ENCODE results near the gene MCM7. TPM values are rescaled to one million over a fixed set of nuclear protein-coding genes. Genes with fewer than 3 reads are reported as not detected.

MCM7 gene
- total and polyA plus RNA-seq, 4 experiments from 2014 or later, result 26.9 to 173 (median 97.2) TPM

GRCh38 chr7:100098913-100099312, 2.3 kb downstream of the MCM7 start:
- peaks cover 55% of the 10 kb centered on the region for H3K36me3 ChIP-seq (ENCODE audit: insufficient read depth, low read length)
- Mint-ChIP-seq H3K4me1 (peaks cover 23 to 53% (median 34%) of the 10 kb centered on the region in 4 donors), H3K9me3 (peaks cover 0 to 2% (median 0%) of the 10 kb centered on the region in 8 donors), H3K27me3 (peaks cover 0 to 2% of the 10 kb centered on the region in 2 donors), H3K27ac (peak overlapping the region; percentile 72 to 99 (median 90)), H3K36me3 (peaks cover 44 to 71% of the 10 kb centered on the region in 2 donors), H3K4me3 (peak overlapping the region; percentile 27 to 95 (median 79))
- H3K4me1 ChIP-seq (ENCODE audit: insufficient read depth, low read length), result peaks cover 29% of the 10 kb centered on the region
- H3K27ac ChIP-seq (ENCODE audit: low read depth, low read length), result peak overlapping the region; percentile 96
- ChIA-PET POLR2A (ENCODE audit: partially characterized antibody) (interaction anchor here (3.6 to 8.2 kb wide), 4 partner anchors 9 to 31 kb away, joined by 20 to 175 read pairs (median 64); partner anchors contain the start of genes CNPY4, COPS6 and MBLAC1), CTCF (ENCODE audit: partially characterized antibody) (interaction anchor here (0.7 to 1.4 kb wide), 2 partner anchors 14 to 34 kb away, joined by 3 to 4 read pairs; no protein-coding TSS in a partner anchor)
- no peak overlapping the region for H3K4me3 ChIP-seq (ENCODE audit: low read length in 2 of 2)
- intact Hi-C loops (cut with micrococcal nuclease), result no loop called here
- H3K27me3 ChIP-seq (ENCODE audit: insufficient read depth, low read length), result no peaks in the 10 kb centered on the region
- no peaks in the 10 kb centered on the region for H3K9me3 ChIP-seq (ENCODE audit: control insufficient read depth in 1 of 2, low read length in 2 of 2)
- no peak for DNase-seq

GRCh38 chr7:100095704-100096103, 5.5 kb downstream of the MCM7 start:
- no peaks in the 10 kb centered on the region for H3K9me3 ChIP-seq (ENCODE audit: control insufficient read depth in 1 of 2, low read length in 2 of 2)
- no peak overlapping the region for H3K4me3 Mint-ChIP-seq
- H3K4me1 ChIP-seq (ENCODE audit: insufficient read depth, low read length), result peaks cover 22% of the 10 kb centered on the region
- intact Hi-C loops (cut with micrococcal nuclease), result no loop called here
- ChIA-PET CTCF (ENCODE audit: partially characterized antibody) (interaction anchor here (1.0 kb wide), 1 partner anchor 13 kb away, joined by 3 read pairs; no protein-coding TSS in a partner anchor), POLR2A (ENCODE audit: partially characterized antibody) (interaction anchor here (1.1 to 2.2 kb wide), 4 partner anchors 8 to 33 kb away, joined by 3 to 8 read pairs (median 4); no protein-coding TSS in a partner anchor)
- H3K36me3 ChIP-seq (ENCODE audit: insufficient read depth, low read length), result peaks cover 87% of the 10 kb centered on the region
- H3K4me3 ChIP-seq (ENCODE audit: low read length in 2 of 2), result no peak overlapping the region
- H3K27ac Mint-ChIP-seq, result peak overlapping the region in 4 of 7 donors; percentile 36 to 54 (median 42)
- peaks cover 17 to 47% (median 31%) of the 10 kb centered on the region in 4 donors for H3K4me1 Mint-ChIP-seq
- H3K27ac ChIP-seq (ENCODE audit: low read depth, low read length), result no peak overlapping the region
- H3K27me3 ChIP-seq (ENCODE audit: insufficient read depth, low read length), result no peaks in the 10 kb centered on the region
- peaks cover 0 to 2% of the 10 kb centered on the region in 2 donors for H3K27me3 Mint-ChIP-seq
- no peak for DNase-seq
- peaks cover 0 to 2% (median 0%) of the 10 kb centered on the region in 8 donors for H3K9me3 Mint-ChIP-seq
- H3K36me3 Mint-ChIP-seq, result peaks cover 71 to 93% of the 10 kb centered on the region in 2 donors

GRCh38 chr7:100095289-100095688, 5.9 kb downstream of the MCM7 start:
- Histone ChIP-seq H3K9me3 (ENCODE audit: control insufficient read depth in 1 of 2, low read length in 2 of 2) (no peaks in the 10 kb centered on the region), H3K36me3 (ENCODE audit: insufficient read depth, low read length) (peaks cover 91% of the 10 kb centered on the region), H3K4me3 (ENCODE audit: low read length in 2 of 2) (no peak overlapping the region), H3K27me3 (ENCODE audit: insufficient read depth, low read length) (no peaks in the 10 kb centered on the region), H3K27ac (ENCODE audit: low read depth, low read length) (no peak overlapping the region), H3K4me1 (ENCODE audit: insufficient read depth, low read length) (peaks cover 22% of the 10 kb centered on the region)
- Mint-ChIP-seq H3K36me3 (peaks cover 71 to 94% of the 10 kb centered on the region in 2 donors), H3K27me3 (no peaks in the 10 kb centered on the region), H3K4me1 (peaks cover 19 to 47% (median 30%) of the 10 kb centered on the region in 4 donors), H3K4me3 (no peak overlapping the region), H3K9me3 (peaks cover 0 to 2% (median 0%) of the 10 kb centered on the region in 8 donors), H3K27ac (peak overlapping the region in 2 of 7 donors; percentile 36 to 54)
- no peak for DNase-seq
- POLR2A ChIA-PET (ENCODE audit: partially characterized antibody), result interaction anchor here (1.0 to 2.2 kb wide), 5 partner anchors 9 to 33 kb away, joined by 3 to 8 read pairs (median 4); no protein-coding TSS in a partner anchor
- intact Hi-C loops (cut with micrococcal nuclease), result no loop called here
- CTCF ChIA-PET (ENCODE audit: partially characterized antibody), result interaction anchor here (1.0 kb wide), 1 partner anchor 13 kb away, joined by 3 read pairs; no protein-coding TSS in a partner anchor

- POLR2A ChIA-PET (ENCODE audit: partially characterized antibody), result interaction anchor here (1.0 to 2.2 kb wide), 2 partner anchors 12 to 26 kb away, joined by 3 to 8 read pairs; no protein-coding TSS in a partner anchor
- intact Hi-C loops (cut with micrococcal nuclease), result no loop called here
- Mint-ChIP-seq H3K27me3 (no peaks in the 10 kb centered on the region), H3K9me3 (peaks cover 0 to 4% (median 0%) of the 10 kb centered on the region in 8 donors), H3K36me3 (peaks cover 62 to 90% of the 10 kb centered on the region in 2 donors), H3K4me1 (peaks cover 18 to 44% (median 28%) of the 10 kb centered on the region in 4 donors), H3K4me3 (no peak overlapping the region), H3K27ac (no peak overlapping the region)
- Histone ChIP-seq H3K27ac (ENCODE audit: low read depth, low read length) (no peak overlapping the region), H3K27me3 (ENCODE audit: insufficient read depth, low read length) (no peaks in the 10 kb centered on the region), H3K4me1 (ENCODE audit: insufficient read depth, low read length) (peaks cover 19% of the 10 kb centered on the region), H3K36me3 (ENCODE audit: insufficient read depth, low read length) (peaks cover 85% of the 10 kb centered on the region), H3K9me3 (ENCODE audit: control insufficient read depth in 1 of 2, low read length in 2 of 2) (no peaks in the 10 kb centered on the region), H3K4me3 (ENCODE audit: low read length in 2 of 2) (no peak overlapping the region)
- CTCF ChIA-PET (ENCODE audit: partially characterized antibody), result interaction anchor here (1.5 kb wide), 1 partner anchor 11 kb away, joined by 4 read pairs; no protein-coding TSS in a partner anchor
- no peak for DNase-seq
Observed at GRCh38 chr7:100093925-100094486, 7.2 kb downstream of the MCM7 start.

GRCh38 chr7:100093498-100093897, 7.7 kb downstream of the MCM7 start:
- DNase-seq, result no peak
- H3K4me3 Mint-ChIP-seq, result peak overlapping the region in 1 of 8 donors; percentile 18
- ChIA-PET POLR2A (ENCODE audit: partially characterized antibody) (interaction anchor here (2.0 kb wide), 1 partner anchor 33 kb away, joined by 5 read pairs; the partner anchor contains the start of gene MBLAC1), CTCF (ENCODE audit: partially characterized antibody) (interaction anchor here (1.5 kb wide), 1 partner anchor 11 kb away, joined by 4 read pairs; no protein-coding TSS in a partner anchor)
- H3K27ac Mint-ChIP-seq, result peak overlapping the region in 1 of 7 donors; percentile 79
- peaks cover 0 to 4% (median 0%) of the 10 kb centered on the region in 8 donors for H3K9me3 Mint-ChIP-seq
- Histone ChIP-seq H3K4me1 (ENCODE audit: insufficient read depth, low read length) (peaks cover 15% of the 10 kb centered on the region), H3K27ac (ENCODE audit: low read depth, low read length) (no peak overlapping the region), H3K27me3 (ENCODE audit: insufficient read depth, low read length) (no peaks in the 10 kb centered on the region), H3K4me3 (ENCODE audit: low read length in 2 of 2) (no peak overlapping the region), H3K36me3 (ENCODE audit: insufficient read depth, low read length) (peaks cover 79% of the 10 kb centered on the region), H3K9me3 (ENCODE audit: control insufficient read depth in 1 of 2, low read length in 2 of 2) (no peaks in the 10 kb centered on the region)
- peaks cover 14 to 41% (median 26%) of the 10 kb centered on the region in 4 donors for H3K4me1 Mint-ChIP-seq
- intact Hi-C loops (cut with micrococcal nuclease), result no loop called here
- H3K36me3 Mint-ChIP-seq, result peaks cover 57 to 86% of the 10 kb centered on the region in 2 donors
- H3K27me3 Mint-ChIP-seq, result no peaks in the 10 kb centered on the region

- Mint-ChIP-seq H3K36me3 (peaks cover 54 to 83% of the 10 kb centered on the region in 2 donors), H3K27ac (peak overlapping the region in 1 of 7 donors; percentile 79), H3K4me3 (peak overlapping the region in 1 of 8 donors; percentile 18), H3K27me3 (no peaks in the 10 kb centered on the region), H3K9me3 (peaks cover 0 to 4% (median 0%) of the 10 kb centered on the region in 8 donors), H3K4me1 (peaks cover 16 to 41% (median 25%) of the 10 kb centered on the region in 4 donors)
- H3K4me3 ChIP-seq (ENCODE audit: low read length in 2 of 2), result no peak overlapping the region
- POLR2A ChIA-PET (ENCODE audit: partially characterized antibody), result interaction anchor here (2.0 kb wide), 1 partner anchor 34 kb away, joined by 5 read pairs; the partner anchor contains the start of gene MBLAC1
- H3K4me1 ChIP-seq (ENCODE audit: insufficient read depth, low read length), result peaks cover 17% of the 10 kb centered on the region
- CTCF ChIA-PET (ENCODE audit: partially characterized antibody), result interaction anchor here (1.5 kb wide), 1 partner anchor 10 kb away, joined by 4 read pairs; no protein-coding TSS in a partner anchor
- H3K36me3 ChIP-seq (ENCODE audit: insufficient read depth, low read length), result peaks cover 75% of the 10 kb centered on the region
- DNase-seq, result no peak
- H3K9me3 ChIP-seq (ENCODE audit: control insufficient read depth in 1 of 2, low read length in 2 of 2), result no peaks in the 10 kb centered on the region
- no peak overlapping the region for H3K27ac ChIP-seq (ENCODE audit: low read depth, low read length)
- intact Hi-C loops (cut with micrococcal nuclease), result no loop called here
- H3K27me3 ChIP-seq (ENCODE audit: insufficient read depth, low read length), result no peaks in the 10 kb centered on the region
Observed at GRCh38 chr7:100093054-100093453, 8.1 kb downstream of the MCM7 start.
